ENCODE measurements around the gene KAT8. TPM values are rescaled to one million over a fixed set of nuclear protein-coding genes. Genes with fewer than 3 reads are reported as not detected.
A peak's percentile ranks its signal among the peaks of the same experiment; 100 is the strongest.

KAT8 gene
- total and polyA plus RNA-seq, 9 of the 15 experiments (the other 6 are each of a cell fraction or from before 2014, with no cell fraction given) = 10.0 to 98.5 (median 76.4) TPM

DNA sequence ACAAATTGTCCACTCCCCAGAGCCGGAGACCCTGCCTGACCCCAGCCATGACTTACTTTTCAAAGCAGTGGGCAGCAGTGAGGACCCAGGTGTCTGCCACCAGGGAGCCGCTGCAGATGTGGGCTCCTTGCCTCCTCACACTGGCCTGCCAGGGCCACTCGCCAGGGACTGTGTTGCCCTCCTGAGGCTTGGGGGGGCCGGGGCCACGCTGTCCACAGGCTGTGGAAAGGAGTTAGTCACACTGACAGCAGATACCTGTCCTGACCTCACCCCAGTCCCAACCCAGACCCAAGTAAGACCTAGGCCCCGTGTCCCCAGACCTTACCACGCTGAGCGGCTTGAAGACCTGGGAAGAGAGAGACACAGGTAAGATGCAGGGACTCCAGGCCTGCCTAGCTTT, 30.0 kb upstream of the KAT8 start:
- no peak for TF ChIP-seq HDAC8 (tag; IDR thresholded peaks at IDR 0.05)
- 0 out of 2 replicates have a peak, but pooled peaks have one; percentile 20 for TF ChIP-seq POLR2G (IDR thresholded peaks at IDR 0.05; ENCODE audit: low read depth, low read length)
- no TSS peak for BruUV-seq (replicated peaks)

DNA sequence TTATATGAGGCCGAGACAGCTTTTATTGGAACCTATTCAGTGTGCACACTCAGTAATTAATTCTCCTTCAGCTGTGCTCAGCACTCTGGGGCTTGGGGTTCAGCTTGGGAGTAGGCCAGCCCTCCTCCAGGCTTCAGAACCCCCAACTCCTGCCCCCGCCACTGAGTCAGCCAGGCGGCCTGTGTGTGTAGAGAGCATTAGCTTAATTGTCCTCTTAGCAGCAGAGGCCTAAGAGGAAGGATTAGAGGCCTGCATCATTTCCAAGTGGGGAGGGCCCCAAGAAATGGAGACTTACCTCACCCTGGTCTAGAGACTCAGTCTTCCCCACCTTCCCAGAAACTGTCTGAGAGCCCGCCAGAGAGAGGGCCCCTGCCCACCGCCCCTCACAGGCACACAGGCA, 29.5 kb upstream of the KAT8 start:
- peaks cover 54% of the 10 kb centered on the region; the same call in 2 of the 3 replicates for H3K36me3 ChIP-seq (ENCODE audit: control insufficient read depth, insufficient read depth, low read length)
- H3K27me3 ChIP-seq (ENCODE audit: control insufficient read depth in 2 of 2, insufficient read depth in 2 of 2, low read length in 2 of 2) = no peaks in the 10 kb centered on the region
- no peak for FAIRE-seq
- peaks cover 8% of the 10 kb centered on the region for H3K79me2 ChIP-seq (ENCODE audit: control insufficient read depth, insufficient read depth, low read length)
- intact Hi-C loops (cut with micrococcal nuclease) = no loop called here
- peaks cover 5 to 50% of the 10 kb centered on the region in 2 experiments; a peak in 3 of 5 replicates for H3K4me1 ChIP-seq (replicated peaks in 1 of 2; ENCODE audit: control insufficient read depth in 2 of 2, insufficient read depth in 2 of 2, low read length in 2 of 2)
- WGBS (ENCODE audit: insufficient coverage, low coverage, missing lambda C conversion rate) = 77% methylated on average over 4 of the region's 5 CpGs
- ChIA-PET CTCF (ENCODE audit: low intra/inter-chr PET ratio) (no interaction called here), POLR2A (interaction anchor here (0.6 to 1.4 kb wide), 6 partner anchors 8 to 54 kb away, joined by 3 to 5 read pairs (median 4); partner anchors contain the start of genes KAT8, ZNF646 and ZNF668)
- H2AFZ ChIP-seq (ENCODE audit: low read depth, low read length) = no peak overlapping the region
- H4K20me1 ChIP-seq (replicated peaks; ENCODE audit: control insufficient read depth, insufficient read depth, low read length) = peaks cover 7% of the 10 kb centered on the region; the same call in 1 of the 2 replicates
- no peak overlapping the region for H3K27ac ChIP-seq (ENCODE audit: extremely low read depth, low read depth, low read length)
- TF ChIP-seq RFX7 (CRISPR knock-in tag; IDR thresholded peaks at IDR 0.05) = no peak
- no peak for TF ChIP-seq KAT7 (CRISPR knock-in tag; IDR thresholded peaks at IDR 0.05; ENCODE audit: borderline replicate concordance)
- TF ChIP-seq, protein P1, sequence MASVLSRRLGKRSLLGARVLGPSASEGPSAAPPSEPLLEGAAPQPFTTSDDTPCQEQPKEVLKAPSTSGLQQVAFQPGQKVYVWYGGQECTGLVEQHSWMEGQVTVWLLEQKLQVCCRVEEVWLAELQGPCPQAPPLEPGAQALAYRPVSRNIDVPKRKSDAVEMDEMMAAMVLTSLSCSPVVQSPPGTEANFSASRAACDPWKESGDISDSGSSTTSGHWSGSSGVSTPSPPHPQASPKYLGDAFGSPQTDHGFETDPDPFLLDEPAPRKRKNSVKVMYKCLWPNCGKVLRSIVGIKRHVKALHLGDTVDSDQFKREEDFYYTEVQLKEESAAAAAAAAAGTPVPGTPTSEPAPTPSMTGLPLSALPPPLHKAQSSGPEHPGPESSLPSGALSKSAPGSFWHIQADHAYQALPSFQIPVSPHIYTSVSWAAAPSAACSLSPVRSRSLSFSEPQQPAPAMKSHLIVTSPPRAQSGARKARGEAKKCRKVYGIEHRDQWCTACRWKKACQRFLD (CRISPR knock-in tag; IDR thresholded peaks at IDR 0.05) = no peak
- TF ChIP-seq STAT5B (CRISPR knock-in tag; IDR thresholded peaks at IDR 0.05) = no peak
- TF ChIP-seq RUNX1 (IDR thresholded peaks at IDR 0.05; ENCODE audit: low read depth) = no peak
- no peak for TF ChIP-seq MEF2D (tag; conservative IDR thresholded peaks at IDR 0.05; ENCODE audit: low read depth)
- no peak for TF ChIP-seq ZNF695 (CRISPR knock-in tag; IDR thresholded peaks at IDR 0.05)
- TF ChIP-seq ZBTB8A (IDR thresholded peaks at IDR 0.05; ENCODE audit: partially characterized antibody) = no peak
- no peaks in the 10 kb centered on the region for H3K9me3 ChIP-seq (replicated peaks; ENCODE audit: control insufficient read depth, insufficient read depth, low read depth, low read length)
- in situ Hi-C loops (cut with MboI) = no loop called here
- no TSS peak for BruUV-seq (replicated peaks)
- H3K4me2 ChIP-seq (ENCODE audit: insufficient read depth, low read length) = no peak overlapping the region
- peaks cover 2% of the 10 kb centered on the region for H3K9me1 ChIP-seq (ENCODE audit: control insufficient read depth, insufficient read depth, low read length)
- no peak for DNase-seq (ENCODE audit: extremely low read depth in 1 of 4, low spot score in 3 of 4)
- peak overlapping the region in 1 of 2 experiments; percentile 29; a peak in 1 of 4 replicates for H3K9ac ChIP-seq (ENCODE audit: insufficient read depth in 1 of 2, low read depth in 2 of 2, low read length in 2 of 2)
- no peak overlapping the region for H3K4me3 ChIP-seq
- no peak for ATAC-seq

More for the DNA sequence above, 30.0 kb upstream of the KAT8 start:
- Histone ChIP-seq H3K27me3 (ENCODE audit: control insufficient read depth in 2 of 2, insufficient read depth in 2 of 2, low read length in 2 of 2) (no peaks in the 10 kb centered on the region), H3K4me1 (replicated peaks in 1 of 2; ENCODE audit: control insufficient read depth in 2 of 2, insufficient read depth in 2 of 2, low read length in 2 of 2) (peaks cover 0 to 51% of the 10 kb centered on the region in 2 experiments; a peak in 3 of 5 replicates), H3K9me1 (ENCODE audit: control insufficient read depth, insufficient read depth, low read length) (no peaks in the 10 kb centered on the region), H3K9me3 (replicated peaks; ENCODE audit: control insufficient read depth, insufficient read depth, low read depth, low read length) (no peaks in the 10 kb centered on the region), H4K20me1 (replicated peaks; ENCODE audit: control insufficient read depth, insufficient read depth, low read length) (peaks cover 2% of the 10 kb centered on the region; the same call in 1 of the 2 replicates), H3K4me3 (no peak overlapping the region), H2AFZ (ENCODE audit: low read depth, low read length) (no peak overlapping the region), H3K9ac (ENCODE audit: insufficient read depth in 1 of 2, low read depth in 2 of 2, low read length in 2 of 2) (peak overlapping the region in 1 of 2 experiments; percentile 74; a peak in 2 of 4 replicates), H3K36me3 (ENCODE audit: control insufficient read depth, insufficient read depth, low read length) (peaks cover 51% of the 10 kb centered on the region; the same call in 2 of the 3 replicates), H3K79me2 (ENCODE audit: control insufficient read depth, insufficient read depth, low read length) (peaks cover 3% of the 10 kb centered on the region), H3K27ac (ENCODE audit: extremely low read depth, low read depth, low read length) (no peak overlapping the region), H3K4me2 (ENCODE audit: insufficient read depth, low read length) (no peak overlapping the region)
- ChIA-PET CTCF (ENCODE audit: low intra/inter-chr PET ratio) (no interaction called here), POLR2A (interaction anchor here (0.5 to 1.2 kb wide), 8 partner anchors 8 to 356 kb away, joined by 3 to 5 read pairs (median 4); partner anchors contain the start of genes ZNF646 and ZNF668)
- WGBS (ENCODE audit: insufficient coverage, low coverage, missing lambda C conversion rate) = 85% methylated on average over 8 of the region's 8 CpGs
- FAIRE-seq (no peak), ATAC-seq (no peak), DNase-seq (ENCODE audit: extremely low read depth in 1 of 4, low spot score in 3 of 4) (no peak)
- in situ Hi-C loops (cut with MboI) = no loop called here
- intact Hi-C loops (cut with micrococcal nuclease) = no loop called here
